Activated CD4-positive, CD25-positive, alpha-beta regulatory T cell treated with anti-CD3 and anti-CD28 coated beads, Interleukin-2, amount 50 U/mL, for 72 hours (primary cell): ENCODE results near the gene WNT6.
"Not testable (repeated sequence)": the region's sequence is repeated elsewhere in the genome, so short reads cannot be mapped to it uniquely, and the experiment has no call there.

Experiments used
- DNase-seq: peaks from one replicate; pipeline ENCODE4 v3.0.0; 2021

Gene WNT6

GRCh38 chr2:218831378-218831990 is 28.1 kb upstream of the WNT6 start, which contains the start of gene PRKAG3:
TSS of gene PRKAG3 (minus strand) at chr2:218831803.
- no peak for DNase-seq

- no peak for DNase-seq
Observed at GRCh38 chr2:218832081-218832480, 27.5 kb upstream of the WNT6 start.

GRCh38 chr2:218832520-218832919 is 27.1 kb upstream of the WNT6 start:
- no peak for DNase-seq

GRCh38 chr2:218833023-218833609 is 26.5 kb upstream of the WNT6 start:
- DNase-seq: no peak

GRCh38 chr2:218834685-218835084 is 24.9 kb upstream of the WNT6 start:
- DNase-seq: no peak

GRCh38 chr2:218837495-218837894 is 22.1 kb upstream of the WNT6 start:
- DNase-seq: no peak

GRCh38 chr2:218839430-218839829 is 20.2 kb upstream of the WNT6 start:
- no peak for DNase-seq

- DNase-seq: no peak
Observed at GRCh38 chr2:218839888-218840287, 19.7 kb upstream of the WNT6 start.

GRCh38 chr2:218844334-218844733 is 15.3 kb upstream of the WNT6 start:
- DNase-seq: not testable (repeated sequence)

GRCh38 chr2:218846963-218847362 is 12.6 kb upstream of the WNT6 start:
- not testable (repeated sequence) for DNase-seq

GRCh38 chr2:218849721-218850120 is 9.9 kb upstream of the WNT6 start:
- no peak for DNase-seq

GRCh38 chr2:218850796-218851195 is 8.8 kb upstream of the WNT6 start:
- DNase-seq: no peak

GRCh38 chr2:218851286-218851685 is 8.3 kb upstream of the WNT6 start:
- DNase-seq: no peak

- DNase-seq: peak; percentile 69
Observed at GRCh38 chr2:218852911-218853667, 6.5 kb upstream of the WNT6 start.

GRCh38 chr2:218853766-218854165 is 5.8 kb upstream of the WNT6 start:
- no peak for DNase-seq

GRCh38 chr2:218854860-218855259 is 4.7 kb upstream of the WNT6 start:
- no peak for DNase-seq

GRCh38 chr2:218855305-218856166 is 4.1 kb upstream of the WNT6 start:
- DNase-seq: no peak

GRCh38 chr2:218856167-218856895 is 3.3 kb upstream of the WNT6 start:
- DNase-seq: no peak

- no peak for DNase-seq
Observed at GRCh38 chr2:218856896-218857243, 2.7 kb upstream of the WNT6 start.

GRCh38 chr2:218857371-218858137 is 2.1 kb upstream of the WNT6 start:
- DNase-seq: no peak

GRCh38 chr2:218858138-218858445 is 1.5 kb upstream of the WNT6 start:
- no peak for DNase-seq
